ENCODE results near the gene UBE3D.

The UBE3D gene

GRCh38 chr6:83057705-83058321 is 7.8 kb downstream of the UBE3D start:
- Histone ChIP-seq H3K27ac (0 out of 2 replicates have a peak overlapping the region, but pooled peaks have one; percentile 9), H3K4me1 (ENCODE audit: low read depth, poor library complexity, severe bottlenecking) (peaks cover 20% of the 10 kb centered on the region), H3K9ac (no peak overlapping the region), H3K4me2 (peak overlapping the region; percentile 33; the same call in 1 of the 2 replicates), H3K79me2 (ENCODE audit: insufficient read depth, low read depth) (no peaks in the 10 kb centered on the region), H2AFZ (ENCODE audit: low read depth) (no peak overlapping the region), H3K36me3 (ENCODE audit: insufficient read depth) (no peaks in the 10 kb centered on the region), H3K4me3 (IDR thresholded peaks at IDR 0.05; ENCODE audit: insufficient read depth, low read depth, low read length) (no peak overlapping the region), H3K27me3 (ENCODE audit: insufficient read depth, low read depth) (no peaks in the 10 kb centered on the region), H4K20me1 (ENCODE audit: insufficient read depth) (no peaks in the 10 kb centered on the region)
- peak; percentile 67 for TF ChIP-seq CTCF (conservative IDR thresholded peaks at IDR 0.05; ENCODE audit: low read depth, low read length)

GRCh38 chr6:83055366-83055964 is 10.2 kb downstream of the UBE3D start:
- Histone ChIP-seq H3K4me3 (IDR thresholded peaks at IDR 0.05; ENCODE audit: insufficient read depth, low read depth, low read length) (no peak overlapping the region), H3K9ac (no peak overlapping the region), H3K27me3 (ENCODE audit: insufficient read depth, low read depth) (no peaks in the 10 kb centered on the region), H3K79me2 (ENCODE audit: insufficient read depth, low read depth) (no peaks in the 10 kb centered on the region), H3K27ac (no peak overlapping the region), H3K36me3 (ENCODE audit: insufficient read depth) (no peaks in the 10 kb centered on the region), H2AFZ (ENCODE audit: low read depth) (no peak overlapping the region), H3K4me1 (ENCODE audit: low read depth, poor library complexity, severe bottlenecking) (peaks cover 20% of the 10 kb centered on the region), H3K4me2 (no peak overlapping the region), H4K20me1 (ENCODE audit: insufficient read depth) (no peaks in the 10 kb centered on the region)
- peak; percentile 71 for TF ChIP-seq CTCF (conservative IDR thresholded peaks at IDR 0.05; ENCODE audit: low read depth, low read length)

- H3K79me2 ChIP-seq (ENCODE audit: insufficient read depth, low read depth) = no peaks in the 10 kb centered on the region
- no peaks in the 10 kb centered on the region for H4K20me1 ChIP-seq (ENCODE audit: insufficient read depth)
- no peak overlapping the region for H3K4me2 ChIP-seq
- no peak overlapping the region for H3K27ac ChIP-seq
- no peak overlapping the region for H3K4me3 ChIP-seq (IDR thresholded peaks at IDR 0.05; ENCODE audit: insufficient read depth, low read depth, low read length)
- no peak for TF ChIP-seq CTCF (conservative IDR thresholded peaks at IDR 0.05; ENCODE audit: low read depth, low read length)
- H3K4me1 ChIP-seq (ENCODE audit: low read depth, poor library complexity, severe bottlenecking) = peaks cover 17% of the 10 kb centered on the region
- no peaks in the 10 kb centered on the region for H3K36me3 ChIP-seq (ENCODE audit: insufficient read depth)
- no peaks in the 10 kb centered on the region for H3K27me3 ChIP-seq (ENCODE audit: insufficient read depth, low read depth)
- H2AFZ ChIP-seq (ENCODE audit: low read depth) = no peak overlapping the region
- no peak overlapping the region for H3K9ac ChIP-seq
Observed at GRCh38 chr6:83053678-83054077, 12.0 kb downstream of the UBE3D start.

- Histone ChIP-seq H3K9ac (no peak overlapping the region), H3K79me2 (ENCODE audit: insufficient read depth, low read depth) (no peaks in the 10 kb centered on the region), H3K4me2 (no peak overlapping the region), H4K20me1 (ENCODE audit: insufficient read depth) (no peaks in the 10 kb centered on the region), H3K36me3 (ENCODE audit: insufficient read depth) (no peaks in the 10 kb centered on the region), H3K27me3 (ENCODE audit: insufficient read depth, low read depth) (no peaks in the 10 kb centered on the region), H2AFZ (ENCODE audit: low read depth) (no peak overlapping the region), H3K4me1 (ENCODE audit: low read depth, poor library complexity, severe bottlenecking) (no peaks in the 10 kb centered on the region), H3K27ac (no peak overlapping the region), H3K4me3 (IDR thresholded peaks at IDR 0.05; ENCODE audit: insufficient read depth, low read depth, low read length) (no peak overlapping the region)
- TF ChIP-seq CTCF (conservative IDR thresholded peaks at IDR 0.05; ENCODE audit: low read depth, low read length) = no peak
Observed at GRCh38 chr6:83051377-83052172, 14.1 kb downstream of the UBE3D start.

Data from KMS-11 (cell line).